H9 (cell line): Measurements from ENCODE around the gene DPYSL5. TPM values are rescaled to one million over a fixed set of nuclear protein-coding genes. Genes with fewer than 3 reads are reported as not detected.

Experiments used
- DNase-seq: peaks from one replicate; pipeline ENCODE4 v3.0.0-alpha.2; 2017
- H2AFZ ChIP-seq: one replicate; pipeline ENCODE4 v1.6.1; 2013; ENCODE audit warnings: mild to moderate bottlenecking, low read length, control low read depth, moderate library complexity
- H2AK5ac ChIP-seq: 2 replicates; pipeline ENCODE4 v1.6.1; 2013; ENCODE audit warnings: low read length, control low read depth, mixed read lengths; ENCODE audit not compliant: insufficient read length
- H2BK120ac ChIP-seq: one replicate; pipeline ENCODE4 v1.6.1; 2013; ENCODE audit warnings: low read depth, mild to moderate bottlenecking, low read length, control low read depth, inconsistent platforms; ENCODE audit not compliant: poor library complexity, severe bottlenecking
- H2BK12ac ChIP-seq: 2 replicates; pipeline ENCODE4 v1.6.1; 2013; ENCODE audit warnings: low read length, control low read depth, mixed read lengths, low read depth; ENCODE audit not compliant: insufficient read length
- H2BK15ac ChIP-seq: 2 replicates; pipeline ENCODE4 v1.6.1; 2013; ENCODE audit warnings: low read depth, low read length, control low read depth
- H2BK20ac ChIP-seq: one replicate; pipeline ENCODE4 v1.6.1; 2013; ENCODE audit warnings: low read depth, mild to moderate bottlenecking, low read length, control low read depth, inconsistent platforms; ENCODE audit not compliant: poor library complexity, severe bottlenecking
- H2BK5ac ChIP-seq: 2 replicates; pipeline ENCODE4 v1.6.1; 2013; ENCODE audit warnings: low read length, control low read depth, mixed read lengths; ENCODE audit not compliant: insufficient read length
- H3K14ac ChIP-seq: 2 replicates; pipeline ENCODE4 v1.6.1; 2013; ENCODE audit warnings: low read length, control low read depth; ENCODE audit not compliant: insufficient read depth
- H3K18ac ChIP-seq: 2 replicates; pipeline ENCODE4 v1.6.1; 2013; ENCODE audit warnings: low read depth, mild to moderate bottlenecking, mixed read lengths, low read length, control low read depth; ENCODE audit not compliant: insufficient read length
- H3K23ac ChIP-seq: 2 replicates; pipeline ENCODE4 v1.6.1; 2013; ENCODE audit warnings: low read length, control low read depth, mixed read lengths, low read depth; ENCODE audit not compliant: insufficient read length
- H3K23me2 ChIP-seq: 2 replicates; pipeline ENCODE4 v1.6.1; 2013; ENCODE audit warnings: low read depth, mild to moderate bottlenecking, mixed read lengths, low read length, control low read depth; ENCODE audit not compliant: insufficient read length, poor library complexity, severe bottlenecking
- H3K27ac ChIP-seq: 2 replicates; pipeline ENCODE4 v1.5.1; 2013; ENCODE audit warnings: low read length, control low read depth, mixed read lengths, low read depth; ENCODE audit not compliant: insufficient read length
- H3K27me3 ChIP-seq: 2 replicates; pipeline ENCODE4 v1.6.1; 2013; ENCODE audit warnings: low read length, control low read depth, inconsistent platforms; ENCODE audit not compliant: insufficient read depth
- H3K4ac ChIP-seq: 2 replicates; pipeline ENCODE4 v1.6.1; 2013; ENCODE audit warnings: low read depth, mild to moderate bottlenecking, control low read depth, inconsistent platforms, low read length, moderate library complexity
- H3K4me1 ChIP-seq: 2 replicates; pipeline ENCODE4 v1.6.1; 2013; ENCODE audit warnings: low read length, control low read depth, inconsistent platforms; ENCODE audit not compliant: insufficient read depth
- H3K4me2 ChIP-seq: 2 replicates; pipeline ENCODE4 v1.6.1; 2013; ENCODE audit warnings: low read length, control low read depth, mixed read lengths; ENCODE audit not compliant: insufficient read length, insufficient read depth
- H3K56ac ChIP-seq: 2 replicates; pipeline ENCODE4 v1.6.1; 2013; ENCODE audit warnings: low read depth, mild to moderate bottlenecking, mixed read lengths, low read length, control low read depth; ENCODE audit not compliant: insufficient read length
- H3K79me1 ChIP-seq: 2 replicates; pipeline ENCODE4 v1.6.1; 2013; ENCODE audit warnings: low read depth, mild to moderate bottlenecking, moderate library complexity, low read length, control low read depth, inconsistent platforms; ENCODE audit not compliant: insufficient read depth, poor library complexity, severe bottlenecking
- H3K79me2 ChIP-seq: 2 replicates; pipeline ENCODE4 v1.6.1; 2013; ENCODE audit warnings: low read length, control low read depth, inconsistent platforms; ENCODE audit not compliant: insufficient read depth
- H3K9ac ChIP-seq: 2 replicates; pipeline ENCODE4 v1.6.1; 2013; ENCODE audit warnings: low read length, control low read depth, mixed read lengths; ENCODE audit not compliant: insufficient read length; ENCODE audit errors: extremely low read depth
- H3K9me3 ChIP-seq: one replicate; pipeline ENCODE4 v1.6.1; 2013; ENCODE audit warnings: low read depth, low read length, inconsistent platforms; ENCODE audit not compliant: control insufficient read depth
- H3T11ph ChIP-seq: one replicate; pipeline ENCODE4 v1.6.1; 2013; ENCODE audit warnings: mild to moderate bottlenecking, low read length, control low read depth, inconsistent platforms
- H4K20me1 ChIP-seq: one replicate; pipeline ENCODE4 v1.6.1; 2013; ENCODE audit not compliant: control insufficient read depth, insufficient read length, insufficient read depth
- H4K5ac ChIP-seq: 2 replicates; pipeline ENCODE4 v1.6.1; 2013; ENCODE audit warnings: low read depth, mild to moderate bottlenecking, mixed read lengths, low read length, control low read depth; ENCODE audit not compliant: insufficient read length
- H4K8ac ChIP-seq: replicated peaks from 2 replicates; pipeline ENCODE4 v1.6.1; 2013; ENCODE audit warnings: low read length, control low read depth, mixed read lengths, low read depth; ENCODE audit not compliant: insufficient read length
- H4K91ac ChIP-seq: 2 replicates; pipeline ENCODE4 v1.6.1; 2013; ENCODE audit warnings: low read depth, mild to moderate bottlenecking, moderate library complexity, mixed read lengths, low read length, control low read depth; ENCODE audit not compliant: insufficient read length
- H3K27ac Mint-ChIP-seq, 3 experiments: 2 replicates in 2 of 3; 3 replicates in 1 of 3; pipeline ENCODE4 v1.8.0; 2020 to 2021; ENCODE audit warnings: mixed read lengths in 3 of 3, mild to moderate bottlenecking in 1 of 3, moderate library complexity in 1 of 3
- H3K27me3 Mint-ChIP-seq: 2 replicates; pipeline ENCODE4 v1.8.0; 2021; ENCODE audit warnings: low read depth, mild to moderate bottlenecking, moderate library complexity, mixed read lengths
- H3K36me3 Mint-ChIP-seq, 3 experiments: 2 replicates in 2 of 3; 3 replicates in 1 of 3; pipeline ENCODE4 v1.8.0; 2020 to 2021; ENCODE audit warnings: low read depth in 3 of 3, mixed read lengths in 3 of 3; ENCODE audit not compliant: insufficient read depth in 1 of 3
- H3K4me1 Mint-ChIP-seq, 2 experiments: 2 replicates each; pipeline ENCODE4 v1.8.0; 2020; ENCODE audit warnings: mixed read lengths in 2 of 2
- H3K4me3 Mint-ChIP-seq, 2 experiments: 2 replicates in 1 of 2; 3 replicates in 1 of 2; pipeline ENCODE4 v1.8.0; 2020 to 2021; ENCODE audit warnings: mild to moderate bottlenecking in 2 of 2, mixed read lengths in 2 of 2, moderate library complexity in 1 of 2
- H3K9me3 Mint-ChIP-seq, 2 experiments: 2 replicates in 1 of 2; 3 replicates in 1 of 2; pipeline ENCODE4 v1.8.0; 2020; ENCODE audit warnings: mild to moderate bottlenecking in 2 of 2, mixed read lengths in 2 of 2, moderate library complexity in 1 of 2
- CTCF ChIP-seq: fragments of 200-600 bp; sonication (generic); conservative IDR thresholded peaks from 3 replicates; pipeline ENCODE4 v1.8.0; 2021; ENCODE audit warnings: antibody characterized with exemption, mild to moderate bottlenecking
- WGBS: extraction: QIAGEN DNeasy Blood & Tissue Kit; methylation state at CpG from one replicate; pipeline ENCODE4 v1.1.7; 2013; ENCODE audit warnings: missing lambda C conversion rate, low lambda C conversion rate, mixed read lengths; ENCODE audit not compliant: insufficient read length; ENCODE audit errors: extremely low coverage; 5-methylcytosine and 5-hydroxymethylcytosine counted together
- total RNA-seq: library from RNA; stranded (reverse); gene quantifications from 2 replicates; pipeline ENCODE4 v1.2.1, GENCODE V29; 2021

DPYSL5 gene
- total RNA-seq, 1 experiment from 2014 or later = 6.4 TPM

GRCh38 chr2:26843041-26843440 lies 4.9 kb upstream of the DPYSL5 start:
- H3K4me3 Mint-ChIP-seq = no peak overlapping the region
- WGBS = no CpG with 5 or more reads among the region's 4 CpGs
- Histone ChIP-seq H3K27ac (no peak overlapping the region), H3K56ac (no peak overlapping the region), H2BK15ac (no peak overlapping the region), H3K23me2 (peaks cover 4% of the 10 kb centered on the region), H3K4me1 (no peaks in the 10 kb centered on the region), H3K23ac (no peak overlapping the region), H3T11ph (no peak overlapping the region), H4K8ac (no peak overlapping the region), H4K91ac (no peak overlapping the region), H3K9me3 (no peaks in the 10 kb centered on the region), H3K79me1 (no peaks in the 10 kb centered on the region), H2BK120ac (no peak overlapping the region), H3K27me3 (peaks cover 4% of the 10 kb centered on the region; the same call in 1 of the 2 replicates), H3K4me2 (no peak overlapping the region), H3K4ac (no peak overlapping the region), H3K79me2 (no peaks in the 10 kb centered on the region), H4K20me1 (no peaks in the 10 kb centered on the region), H2BK5ac (no peak overlapping the region), H2BK20ac (no peak overlapping the region), H4K5ac (no peak overlapping the region), H2AK5ac (no peak overlapping the region), H2BK12ac (no peak overlapping the region), H3K9ac (no peak overlapping the region), H3K18ac (no peak overlapping the region), H3K14ac (no peak overlapping the region), H2AFZ (no peak overlapping the region)
- no peak overlapping the region for H3K27ac Mint-ChIP-seq
- H3K36me3 Mint-ChIP-seq = no peaks in the 10 kb centered on the region; a peak in 1 of 7 replicates
- peaks cover 5 to 12% of the 10 kb centered on the region in 2 experiments; a peak in 3 of 4 replicates for H3K4me1 Mint-ChIP-seq
- DNase-seq = no peak
- TF ChIP-seq CTCF = no peak
- peaks cover 73% of the 10 kb centered on the region for H3K27me3 Mint-ChIP-seq
- no peaks in the 10 kb centered on the region for H3K9me3 Mint-ChIP-seq
